MM.1S (cell line): ENCODE data around the gene HPSE2.

Source experiments
- DNase-seq: peaks from one replicate; pipeline ENCODE4 v3.0.0-alpha.2; 2015
- H2AFZ ChIP-seq: fragments of 300-600 bp; sonication (generic); 2 replicates; pipeline ENCODE4 v1.6.0; 2016; ENCODE audit warnings: antibody characterized with exemption, low read length
- H3F3A ChIP-seq: fragments of 300-600 bp; sonication (generic); 2 replicates; pipeline ENCODE4 v1.6.1; 2016; ENCODE audit warnings: mild to moderate bottlenecking, antibody characterized with exemption, low read length, moderate library complexity, mixed read lengths; ENCODE audit not compliant: insufficient read depth
- H3K27ac ChIP-seq: fragments of 300-600 bp; sonication (generic); 2 replicates; pipeline ENCODE4 v1.5.1; 2016; ENCODE audit warnings: mild to moderate bottlenecking, low read length
- H3K27me3 ChIP-seq: fragments of 300-600 bp; sonication (generic); replicated peaks from 2 replicates; pipeline ENCODE4 v1.6.0; 2016; ENCODE audit warnings: low read length; ENCODE audit not compliant: insufficient read depth
- H3K36me3 ChIP-seq: fragments of 300-600 bp; sonication (generic); replicated peaks from 2 replicates; pipeline ENCODE4 v1.6.1; 2016; ENCODE audit warnings: mild to moderate bottlenecking, low read length, mixed read lengths; ENCODE audit not compliant: insufficient read depth
- H3K4me1 ChIP-seq: fragments of 300-600 bp; sonication (generic); 2 replicates; pipeline ENCODE4 v1.6.1; 2016; ENCODE audit warnings: low read length, mixed read lengths
- H3K4me2 ChIP-seq: fragments of 300-600 bp; sonication (generic); 2 replicates; pipeline ENCODE4 v1.6.0; 2016; ENCODE audit warnings: low read depth, low read length
- H3K4me3 ChIP-seq: fragments of 300-600 bp; sonication (generic); 2 replicates; pipeline ENCODE4 v1.5.1; 2016; ENCODE audit warnings: low read length, mixed read lengths
- H3K79me2 ChIP-seq: fragments of 300-600 bp; sonication (generic); 2 replicates; pipeline ENCODE4 v1.6.1; 2016; ENCODE audit warnings: mixed run types, low read length, mixed read lengths
- H3K9ac ChIP-seq: fragments of 300-600 bp; sonication (generic); 2 replicates; pipeline ENCODE4 v1.6.1; 2016; ENCODE audit warnings: low read length, mixed read lengths
- H3K9me2 ChIP-seq: fragments of 300-600 bp; sonication (generic); replicated peaks from 2 replicates; pipeline ENCODE4 v1.6.1; 2016; ENCODE audit warnings: mild to moderate bottlenecking, low read length, mixed read lengths; ENCODE audit not compliant: insufficient read depth
- H3K9me3 ChIP-seq: fragments of 300-600 bp; sonication (generic); replicated peaks from 2 replicates; pipeline ENCODE4 v1.6.1; 2016; ENCODE audit warnings: mild to moderate bottlenecking, low read length, mixed read lengths; ENCODE audit not compliant: insufficient read depth
- H4K20me1 ChIP-seq: fragments of 300-600 bp; sonication (generic); 2 replicates; pipeline ENCODE4 v1.6.1; 2016; ENCODE audit warnings: mild to moderate bottlenecking, low read length, moderate library complexity, mixed read lengths; ENCODE audit not compliant: insufficient read depth
- CTCF ChIP-seq: fragments of 300-600 bp; sonication (generic); IDR thresholded peaks from 2 replicates; pipeline ENCODE4 v1.5.1; 2016; ENCODE audit warnings: antibody characterized with exemption, low read length, mixed read lengths
- EZH2 ChIP-seq: fragments of 300-600 bp; sonication (generic); optimal IDR thresholded peaks from 2 replicates; pipeline ENCODE3; 2017; ENCODE audit warnings: low read depth, mild to moderate bottlenecking, antibody characterized with exemption, low read length, mixed read lengths
- EZH2phosphoT487 ChIP-seq: fragments of 300-600 bp; sonication (generic); IDR thresholded peaks from 2 replicates; pipeline ENCODE4 v1.6.1; 2018; ENCODE audit warnings: antibody characterized with exemption, low read length

Gene HPSE2

DNA sequence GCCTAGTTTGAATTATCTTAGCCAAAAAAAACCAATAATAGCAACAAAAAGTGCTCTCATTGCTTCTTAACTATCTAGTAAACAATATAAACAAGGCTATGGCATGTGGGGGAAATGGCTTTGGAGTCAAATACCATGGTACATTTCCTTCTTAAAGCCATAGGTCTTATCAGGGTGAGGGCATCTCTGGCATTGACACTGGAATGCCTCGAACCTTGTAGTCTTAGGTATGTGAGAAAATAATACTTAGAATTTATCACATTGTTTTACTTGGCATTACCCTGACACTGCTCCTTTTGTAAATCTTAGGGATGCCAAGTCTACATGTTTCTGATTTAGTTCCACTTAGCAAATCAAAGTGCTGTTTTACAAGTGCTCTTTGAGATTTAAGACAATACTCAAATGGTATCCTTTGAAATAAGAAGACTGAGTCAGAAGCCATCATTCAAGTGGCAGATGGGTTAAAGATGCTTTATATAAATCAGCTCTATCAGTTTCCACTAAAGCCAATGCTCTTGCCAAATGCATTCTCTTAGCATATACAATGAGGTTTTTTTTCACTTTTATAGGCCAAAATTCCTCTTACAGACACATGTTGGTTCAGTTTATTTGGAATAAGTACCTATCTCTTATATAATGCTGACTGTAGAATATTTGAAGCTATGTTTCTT is 155.2 kb downstream of the HPSE2 start:
- no peak overlapping the region for H3K4me2 ChIP-seq
- H3K36me3 ChIP-seq, result no peaks in the 10 kb centered on the region
- H2AFZ ChIP-seq, result no peak overlapping the region
- no peaks in the 10 kb centered on the region for H3K4me1 ChIP-seq
- no peak overlapping the region for H3K9ac ChIP-seq
- no peak for DNase-seq
- no peak for TF ChIP-seq CTCF
- no peak for TF ChIP-seq EZH2phosphoT487
- TF ChIP-seq EZH2, result no peak
- no peaks in the 10 kb centered on the region for H3K9me2 ChIP-seq
- H3K27me3 ChIP-seq, result no peaks in the 10 kb centered on the region
- H3F3A ChIP-seq, result no peaks in the 10 kb centered on the region
- no peaks in the 10 kb centered on the region for H3K9me3 ChIP-seq
- no peaks in the 10 kb centered on the region for H3K79me2 ChIP-seq
- no peak overlapping the region for H3K4me3 ChIP-seq
- H4K20me1 ChIP-seq, result no peaks in the 10 kb centered on the region
- no peak overlapping the region for H3K27ac ChIP-seq

- H2AFZ ChIP-seq, result no peak overlapping the region
- no peaks in the 10 kb centered on the region for H3K9me3 ChIP-seq
- TF ChIP-seq EZH2phosphoT487 (no peak), EZH2 (no peak), CTCF (no peak)
- H3K9me2 ChIP-seq, result no peaks in the 10 kb centered on the region
- H3K27ac ChIP-seq, result no peak overlapping the region
- H3F3A ChIP-seq, result no peaks in the 10 kb centered on the region
- H4K20me1 ChIP-seq, result no peaks in the 10 kb centered on the region
- no peak for DNase-seq
- no peaks in the 10 kb centered on the region for H3K27me3 ChIP-seq
- H3K79me2 ChIP-seq, result no peaks in the 10 kb centered on the region
- H3K36me3 ChIP-seq, result no peaks in the 10 kb centered on the region
- no peak overlapping the region for H3K9ac ChIP-seq
- no peak overlapping the region for H3K4me2 ChIP-seq
- no peaks in the 10 kb centered on the region for H3K4me1 ChIP-seq
- no peak overlapping the region for H3K4me3 ChIP-seq
These were observed 173.1 kb downstream of the HPSE2 start for GRCh38 chr10:99062591-99062990.

- H3K79me2 ChIP-seq, result no peaks in the 10 kb centered on the region
- H3K27ac ChIP-seq, result no peak overlapping the region
- no peaks in the 10 kb centered on the region for H3K9me2 ChIP-seq
- H3K4me2 ChIP-seq, result no peak overlapping the region
- DNase-seq, result no peak
- TF ChIP-seq CTCF (no peak), EZH2 (no peak), EZH2phosphoT487 (no peak)
- H2AFZ ChIP-seq, result no peak overlapping the region
- H3K9me3 ChIP-seq, result no peaks in the 10 kb centered on the region
- H3K36me3 ChIP-seq, result no peaks in the 10 kb centered on the region
- no peaks in the 10 kb centered on the region for H3K4me1 ChIP-seq
- H3F3A ChIP-seq, result no peaks in the 10 kb centered on the region
- H3K27me3 ChIP-seq, result no peaks in the 10 kb centered on the region
- H3K4me3 ChIP-seq, result no peak overlapping the region
- no peaks in the 10 kb centered on the region for H4K20me1 ChIP-seq
- H3K9ac ChIP-seq, result no peak overlapping the region
These were observed 176.9 kb downstream of the HPSE2 start for GRCh38 chr10:99058762-99059161.
